22Rv1 (cell line): ENCODE measurements around the gene ARHGEF28.

Experiments used
- CTCF ChIP-seq: fragments of 450-650 bp; IDR thresholded peaks from 2 replicates; pipeline ENCODE4 v1.5.1; 2017; ENCODE audit warnings: mild to moderate bottlenecking
- ZFX ChIP-seq: fragments of 450-650 bp; IDR thresholded peaks from 2 replicates; pipeline ENCODE4 v1.6.1; 2017; ENCODE audit warnings: antibody characterized with exemption, borderline replicate concordance

DNA sequence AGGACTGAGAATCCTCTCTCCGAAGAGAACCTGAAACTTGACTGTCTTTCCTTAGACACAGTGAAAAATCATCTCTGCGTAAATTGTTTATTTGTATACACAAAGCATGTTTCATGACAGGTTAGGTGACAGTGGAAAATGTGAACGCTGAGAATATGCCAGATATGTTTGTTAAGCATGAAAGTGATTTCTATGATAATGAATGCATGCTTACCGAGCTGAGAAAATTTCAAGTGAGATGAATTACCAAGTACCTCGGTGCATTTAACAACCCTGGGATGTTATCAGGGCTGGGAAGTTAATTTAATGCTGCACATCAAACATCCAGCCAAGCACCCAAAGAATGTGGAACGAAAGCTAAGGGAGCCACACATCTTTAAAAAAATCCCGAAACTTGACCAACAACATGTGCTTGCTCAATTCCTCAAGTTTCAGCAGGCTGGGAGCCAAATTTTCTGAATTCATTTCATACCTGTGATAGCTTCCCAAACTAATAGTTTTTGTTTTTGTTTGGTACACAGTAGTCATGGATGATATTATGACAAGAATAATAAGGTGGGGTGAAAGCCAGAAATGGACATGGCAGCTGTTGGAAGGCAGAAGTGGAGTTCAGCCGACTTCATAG is 336.9 kb downstream of the ARHGEF28 start:
- TF ChIP-seq CTCF (no peak), ZFX (no peak)
